ENCODE results near the gene CBFB. TPM values are rescaled to one million over a fixed set of nuclear protein-coding genes. Genes with fewer than 3 reads are reported as not detected.

Gene CBFB
- total RNA-seq, 1 experiment from 2014 or later = 76.3 TPM

- Histone ChIP-seq H3K4me1 (ENCODE audit: insufficient read depth, low read length) (no peaks in the 10 kb centered on the region), H3T11ph (ENCODE audit: low read length) (no peak overlapping the region), H2BK12ac (ENCODE audit: insufficient read length, low read depth, low read length) (no peak overlapping the region), H3K27me3 (ENCODE audit: insufficient read depth, low read length) (peaks cover 11% of the 10 kb centered on the region; the same call in 1 of the 2 replicates), H3K4ac (ENCODE audit: low read depth, low read length) (no peak overlapping the region), H3K9me3 (ENCODE audit: control insufficient read depth, low read depth, low read length) (no peaks in the 10 kb centered on the region), H3K79me1 (ENCODE audit: insufficient read depth, low read depth, low read length, poor library complexity, severe bottlenecking) (no peaks in the 10 kb centered on the region), H3K23me2 (ENCODE audit: insufficient read length, low read depth, low read length, poor library complexity, severe bottlenecking) (no peaks in the 10 kb centered on the region), H2AK5ac (ENCODE audit: insufficient read length, low read length) (no peak overlapping the region), H3K18ac (ENCODE audit: insufficient read length, low read depth, low read length) (no peak overlapping the region), H4K8ac (replicated peaks; ENCODE audit: insufficient read length, low read depth, low read length) (no peak overlapping the region), H2BK15ac (ENCODE audit: low read depth, low read length) (no peak overlapping the region), H3K4me2 (ENCODE audit: insufficient read depth, insufficient read length, low read length) (no peak overlapping the region), H2AFZ (ENCODE audit: low read length) (no peak overlapping the region), H3K56ac (ENCODE audit: insufficient read length, low read depth, low read length) (no peak overlapping the region), H4K91ac (ENCODE audit: insufficient read length, low read depth, low read length) (no peak overlapping the region), H3K27ac (ENCODE audit: insufficient read length, low read depth, low read length) (no peak overlapping the region), H2BK20ac (ENCODE audit: low read depth, low read length, poor library complexity, severe bottlenecking) (no peak overlapping the region), H2BK5ac (ENCODE audit: insufficient read length, low read length) (no peak overlapping the region), H2BK120ac (ENCODE audit: low read depth, low read length, poor library complexity, severe bottlenecking) (no peak overlapping the region), H3K23ac (ENCODE audit: insufficient read length, low read depth, low read length) (no peak overlapping the region), H4K20me1 (ENCODE audit: control insufficient read depth, insufficient read depth, insufficient read length) (no peaks in the 10 kb centered on the region), H3K79me2 (ENCODE audit: insufficient read depth, low read length) (no peaks in the 10 kb centered on the region), H3K9ac (ENCODE audit: extremely low read depth, insufficient read length, low read length) (no peak overlapping the region), H3K14ac (ENCODE audit: insufficient read depth, low read length) (no peak overlapping the region), H4K5ac (ENCODE audit: insufficient read length, low read depth, low read length) (no peak overlapping the region)
- peaks cover 27% of the 10 kb centered on the region for H3K27me3 Mint-ChIP-seq (ENCODE audit: low read depth)
- no peak overlapping the region for H3K27ac Mint-ChIP-seq
- TF ChIP-seq CTCF (conservative IDR thresholded peaks at IDR 0.05) = no peak
- H3K36me3 Mint-ChIP-seq (ENCODE audit: insufficient read depth in 1 of 3, low read depth in 3 of 3) = no peaks in the 10 kb centered on the region
- H3K9me3 Mint-ChIP-seq = no peaks in the 10 kb centered on the region
- peaks cover 4 to 10% of the 10 kb centered on the region in 2 experiments; a peak in 2 of 4 replicates for H3K4me1 Mint-ChIP-seq
- WGBS (ENCODE audit: extremely low coverage, insufficient read length, low lambda C conversion rate) = no CpG with 5 or more reads among the region's 8 CpGs
- no peak overlapping the region for H3K4me3 Mint-ChIP-seq
- DNase-seq = no peak
Measured at GRCh38 chr16:67019171-67019570, 9.8 kb upstream of the CBFB start.
